ENCODE data around the gene LPP.
A peak's percentile ranks its signal among the peaks of the same experiment; 100 is the strongest.

LPP gene

GRCh38 chr3:188788621-188789081 is 634.7 kb downstream of the LPP start:
- peak; percentile 43 for DNase-seq (ENCODE audit: low read depth)

GRCh38 chr3:188789251-188789650 is 635.3 kb downstream of the LPP start:
- DNase-seq (ENCODE audit: low read depth): no peak

GRCh38 chr3:188791311-188791710 is 637.4 kb downstream of the LPP start:
- no peak for DNase-seq (ENCODE audit: low read depth)

DNA sequence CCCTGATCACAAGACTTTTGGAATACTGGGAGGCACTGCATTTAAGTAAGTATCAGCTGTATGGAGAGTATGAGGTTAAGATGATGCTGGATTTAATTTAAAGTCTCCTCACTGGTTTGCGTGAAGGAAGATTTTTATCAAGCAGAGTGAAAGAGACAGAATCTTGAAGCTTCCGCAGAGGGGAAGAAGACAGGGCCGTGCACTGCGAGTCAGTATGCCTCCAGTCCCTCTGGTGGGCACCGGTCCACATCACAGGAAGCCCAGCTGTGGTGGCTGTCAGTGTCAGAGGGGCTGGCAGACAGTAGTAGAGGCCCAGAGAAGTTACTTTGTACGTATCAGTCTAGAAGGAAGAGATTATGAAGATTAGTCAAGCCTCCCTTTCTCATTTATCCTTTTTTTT is 638.8 kb downstream of the LPP start:
- DNase-seq (ENCODE audit: low read depth): no peak

GRCh38 chr3:188796122-188796631 is 642.2 kb downstream of the LPP start:
- peak; percentile 55 for DNase-seq (ENCODE audit: low read depth)

GRCh38 chr3:188797045-188797444 is 643.1 kb downstream of the LPP start:
- DNase-seq (ENCODE audit: low read depth): no peak

- no peak for DNase-seq (ENCODE audit: low read depth)
Measured at GRCh38 chr3:188798556-188799145, 644.7 kb downstream of the LPP start.

GRCh38 chr3:188801393-188801792 is 647.4 kb downstream of the LPP start:
- no peak for DNase-seq (ENCODE audit: low read depth)

- no peak for DNase-seq (ENCODE audit: low read depth)
Measured at GRCh38 chr3:188802645-188803044, 648.7 kb downstream of the LPP start.

GRCh38 chr3:188807006-188807405 is 653.0 kb downstream of the LPP start:
- no peak for DNase-seq (ENCODE audit: low read depth)

- DNase-seq (ENCODE audit: low read depth): no peak
Measured at GRCh38 chr3:188812198-188812597, 658.2 kb downstream of the LPP start.

- no peak for DNase-seq (ENCODE audit: low read depth)
Measured at GRCh38 chr3:188814581-188814980, 660.6 kb downstream of the LPP start.

DNA sequence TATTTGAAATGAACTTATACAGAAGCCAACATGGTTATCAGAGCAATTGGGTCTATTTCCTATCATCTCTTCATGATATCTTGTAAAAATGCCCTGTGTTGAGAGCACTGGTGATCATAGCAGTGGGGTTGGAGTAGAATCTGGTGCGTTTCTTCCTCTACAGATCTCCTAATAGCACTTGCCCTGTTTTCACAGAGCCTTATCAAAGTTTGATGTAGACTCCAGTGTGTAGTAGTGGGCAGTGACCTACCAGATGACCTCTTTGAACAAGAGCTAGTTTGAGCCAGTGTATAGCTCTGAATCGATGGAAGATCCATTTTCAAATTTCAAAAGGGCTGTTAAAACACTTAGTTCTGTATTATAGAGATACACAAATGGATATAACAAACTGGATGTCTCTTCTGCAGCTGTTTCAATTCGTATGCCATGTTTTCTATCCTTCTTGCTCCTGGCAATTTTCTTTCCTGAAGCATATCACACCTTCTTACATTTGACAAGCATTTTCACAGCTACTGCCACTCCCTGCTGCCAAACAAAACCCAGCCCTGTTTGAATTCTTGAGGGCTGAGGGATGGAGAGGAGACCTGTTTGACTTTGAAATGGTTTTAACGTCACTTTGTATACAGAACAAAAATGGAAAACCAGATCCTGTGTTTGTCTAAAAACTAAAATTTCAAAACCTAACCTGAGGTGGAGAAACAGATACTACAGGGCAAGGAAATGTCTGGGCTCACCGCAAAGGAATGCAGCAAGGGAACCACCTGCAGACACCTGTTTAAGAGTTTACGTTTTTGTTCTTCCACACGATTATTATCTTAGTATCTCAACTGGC is 663.4 kb downstream of the LPP start:
- DNase-seq (ENCODE audit: low read depth): no peak

DNA sequence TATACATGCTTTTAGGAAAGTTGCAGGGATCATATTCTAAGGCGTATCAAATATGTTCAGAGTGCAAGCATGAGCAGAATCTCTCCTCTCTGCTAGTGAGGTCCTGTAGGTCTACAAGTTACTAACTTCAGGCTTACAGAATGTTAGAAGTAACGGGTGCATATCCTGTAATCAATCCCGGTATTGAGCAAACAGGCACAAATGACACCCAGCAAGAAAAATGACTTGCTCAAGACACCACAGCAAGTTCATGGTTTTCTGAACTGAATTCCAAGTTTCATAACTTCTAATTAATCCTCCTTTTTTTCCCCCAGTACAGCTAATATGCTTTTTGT is 663.9 kb downstream of the LPP start:
- no peak for DNase-seq (ENCODE audit: low read depth)

GRCh38 chr3:188818282-188818681 is 664.3 kb downstream of the LPP start:
- DNase-seq (ENCODE audit: low read depth): no peak

DNA sequence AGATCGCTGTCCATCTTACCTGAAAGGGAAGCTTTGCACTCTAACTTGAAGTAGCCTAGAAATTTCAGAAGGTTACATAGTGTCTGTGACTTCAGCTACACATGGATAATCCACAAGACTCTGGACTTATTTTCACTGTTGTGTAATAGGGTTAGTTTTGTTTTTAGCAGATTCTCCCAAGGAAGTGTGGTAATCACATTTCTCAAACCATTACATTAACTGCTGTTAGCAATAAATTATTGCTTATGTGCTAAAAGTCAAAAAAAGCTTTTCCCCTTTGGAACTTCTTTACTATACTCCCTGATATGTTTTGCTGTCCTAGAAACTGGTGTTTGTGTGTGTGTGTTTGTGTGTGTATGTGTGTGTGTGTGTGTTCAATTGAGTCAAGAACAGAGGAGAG is 666.0 kb downstream of the LPP start:
- DNase-seq (ENCODE audit: low read depth): no peak

DNA sequence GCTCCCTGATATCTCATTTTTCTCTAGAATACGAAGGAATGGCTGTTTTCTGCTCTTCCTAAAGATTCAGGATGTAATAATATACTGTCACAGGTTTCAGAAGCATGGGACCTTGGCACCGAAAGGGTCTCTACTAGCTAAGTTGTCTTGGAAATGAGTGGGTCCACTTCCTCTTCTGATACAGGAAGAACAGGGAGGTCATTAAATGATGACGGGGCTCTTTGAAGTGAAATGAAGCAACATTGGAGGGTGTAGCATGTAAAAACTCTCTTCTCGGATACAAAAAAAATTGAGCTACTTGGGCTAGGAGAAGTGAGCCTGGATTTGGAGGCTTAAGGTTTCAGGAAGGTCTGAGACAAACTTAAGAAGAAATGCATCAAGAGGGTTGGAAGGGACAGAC is 668.0 kb downstream of the LPP start:
- no peak for DNase-seq (ENCODE audit: low read depth)

- no peak for DNase-seq (ENCODE audit: low read depth)
Measured at GRCh38 chr3:188822411-188822810, 668.5 kb downstream of the LPP start.

GRCh38 chr3:188824566-188824965 is 670.6 kb downstream of the LPP start:
- no peak for DNase-seq (ENCODE audit: low read depth)

DNA sequence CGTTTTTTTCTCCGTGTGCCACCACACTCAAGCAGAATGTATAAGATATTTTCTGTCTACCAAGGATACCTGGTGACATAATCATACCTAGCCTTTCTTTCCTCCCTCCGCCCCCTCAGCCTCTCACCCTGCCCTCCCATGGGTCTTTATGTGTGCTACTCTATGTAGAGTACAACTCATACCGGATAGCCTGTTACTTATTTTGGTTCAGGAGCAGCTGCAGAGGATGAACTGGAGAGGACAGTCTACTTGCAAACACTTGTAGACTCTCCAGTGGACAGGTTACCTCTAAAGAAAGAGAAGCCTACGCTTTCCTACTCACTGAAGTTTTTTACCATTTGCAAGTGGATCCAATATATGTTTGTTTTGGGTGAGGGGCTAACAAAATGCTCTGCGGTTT is 671.9 kb downstream of the LPP start:
- no peak for DNase-seq (ENCODE audit: low read depth)

- no peak for DNase-seq (ENCODE audit: low read depth)
Measured at GRCh38 chr3:188826574-188826973, 672.6 kb downstream of the LPP start.

GRCh38 chr3:188827103-188827502 is 673.1 kb downstream of the LPP start:
- no peak for DNase-seq (ENCODE audit: low read depth)

GRCh38 chr3:188827576-188827975 is 673.6 kb downstream of the LPP start:
- DNase-seq (ENCODE audit: low read depth): no peak

- DNase-seq (ENCODE audit: low read depth): no peak
Measured at GRCh38 chr3:188829130-188829529, 675.2 kb downstream of the LPP start.
